HG03378 (cell line): ENCODE data around the gene ACAD8.

Experiments
- ATAC-seq: cut with Tn5 transposase; IDR thresholded peaks from one replicate; pipeline ENCODE4 v1.9.1; 2021; ENCODE audit warnings: mild to moderate bottlenecking, moderate library complexity; ENCODE audit not compliant: unreplicated experiment

ACAD8 gene

DNA sequence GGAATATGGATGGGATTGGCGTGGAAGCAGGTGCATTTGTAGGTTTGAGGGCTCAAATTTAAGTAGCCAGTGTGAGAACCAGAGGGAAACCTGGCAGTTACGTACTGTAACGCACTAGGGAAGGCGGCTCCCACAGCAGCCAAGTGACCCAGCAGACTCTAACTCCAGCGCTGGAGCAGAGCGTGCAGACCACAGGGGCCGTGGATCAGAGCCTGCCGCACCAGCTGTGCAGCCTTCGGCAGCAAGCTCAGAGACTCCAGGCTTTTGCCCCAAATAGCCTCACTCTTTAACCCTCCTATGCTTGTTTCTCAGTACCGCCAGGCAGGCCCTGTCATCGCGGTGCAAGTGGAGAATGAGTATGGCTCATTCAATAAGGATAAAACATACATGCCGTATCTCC, 35.1 kb downstream of the ACAD8 start:
- no peak for ATAC-seq

GRCh38 chr11:134289167-134289566, 35.8 kb downstream of the ACAD8 start:
- no peak for ATAC-seq

GRCh38 chr11:134289789-134290188, 36.4 kb downstream of the ACAD8 start:
- no peak for ATAC-seq

- no peak for ATAC-seq
These were observed 37.3 kb downstream of the ACAD8 start for GRCh38 chr11:134290646-134291045.

- ATAC-seq: no peak
These were observed 37.8 kb downstream of the ACAD8 start for GRCh38 chr11:134291196-134291595.

- ATAC-seq: no peak
These were observed 39.3 kb downstream of the ACAD8 start for GRCh38 chr11:134292661-134293060.

DNA sequence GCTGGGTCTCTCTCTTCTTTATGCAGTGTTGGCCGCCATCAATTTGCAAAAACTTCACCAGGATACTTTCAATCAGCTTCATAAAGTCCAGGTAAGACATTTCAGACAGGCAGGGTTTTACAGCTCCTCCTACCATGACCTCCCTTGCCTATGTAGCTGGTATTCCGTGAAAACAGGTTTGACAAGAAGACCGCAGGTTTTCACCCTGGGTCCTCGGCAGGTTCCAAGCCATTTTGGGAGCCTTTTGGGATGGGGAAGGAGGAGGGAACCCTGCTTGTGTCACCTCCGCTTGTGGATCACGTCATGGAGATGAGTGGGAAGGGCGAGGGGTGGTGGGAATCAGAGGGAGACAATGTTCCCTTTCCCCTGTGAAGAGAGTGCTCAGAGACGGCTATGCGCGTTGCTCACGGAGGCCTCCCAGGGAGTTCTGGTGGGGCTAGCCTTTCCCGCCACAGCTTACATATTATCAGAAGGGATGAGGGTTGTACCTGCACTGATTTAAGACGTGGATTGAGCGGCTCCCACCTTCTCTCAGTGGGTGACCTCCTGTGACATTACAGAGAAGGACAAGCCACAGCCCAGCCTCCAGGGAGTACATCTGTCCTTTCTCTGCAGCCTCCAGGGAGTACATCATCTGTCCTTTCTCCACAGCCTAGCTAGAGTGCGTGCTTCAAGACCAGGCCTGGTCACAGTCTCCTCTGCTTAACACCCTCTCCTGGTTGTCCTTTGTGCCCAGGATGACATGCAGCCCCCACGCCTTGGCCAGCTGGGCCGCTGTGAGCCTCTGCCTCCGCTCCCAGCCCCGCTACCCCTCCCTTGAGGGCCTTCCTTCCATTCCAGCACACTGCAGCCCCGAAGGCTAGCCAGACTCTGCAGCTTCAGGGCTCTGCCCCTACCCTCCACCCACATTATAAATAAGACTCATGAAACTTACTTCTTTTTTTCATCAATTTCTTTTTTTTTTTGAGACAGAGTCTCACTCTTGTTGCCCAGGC, 40.0 kb downstream of the ACAD8 start:
- ATAC-seq: no peak

GRCh38 chr11:134294664-134295063, 41.3 kb downstream of the ACAD8 start:
- ATAC-seq: no peak

DNA sequence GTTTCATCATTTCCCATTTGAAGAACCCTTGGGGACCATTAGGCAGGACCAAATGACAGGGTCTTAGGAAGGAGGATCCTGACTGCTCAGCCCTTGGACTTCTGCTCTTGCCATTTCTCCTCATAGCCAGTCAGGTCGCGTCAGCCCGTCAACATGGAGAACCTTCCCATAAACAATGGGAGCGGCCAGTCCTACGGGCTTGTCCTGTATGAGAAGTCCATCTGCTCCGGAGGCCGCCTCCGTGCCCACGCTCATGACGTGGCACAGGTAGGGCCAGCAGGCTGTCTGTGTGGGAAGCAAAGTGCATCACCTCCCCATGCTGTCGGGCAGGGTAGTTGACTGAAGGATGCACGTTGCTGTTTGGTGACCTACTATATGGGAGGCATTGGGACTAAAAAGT, 58.9 kb downstream of the ACAD8 start:
- no peak for ATAC-seq

DNA sequence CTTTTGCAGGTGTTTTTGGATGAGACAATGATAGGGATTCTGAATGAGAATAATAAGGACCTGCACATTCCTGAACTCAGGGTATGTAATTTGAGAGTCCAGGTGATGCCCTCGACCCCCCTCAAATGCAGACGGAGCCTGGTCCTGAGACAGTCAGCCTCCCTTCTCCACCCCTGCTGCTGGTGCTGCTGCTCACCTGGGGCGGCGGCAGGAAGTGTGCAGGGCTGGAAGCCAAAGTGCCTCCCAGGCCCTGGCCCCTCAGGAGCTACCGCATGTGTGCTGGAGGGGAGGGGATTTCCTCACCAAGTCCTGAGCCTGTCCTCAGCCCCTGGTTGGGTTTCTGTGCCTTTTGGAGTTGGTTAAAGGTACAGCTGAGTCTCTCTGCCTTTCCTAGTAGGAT, 59.4 kb downstream of the ACAD8 start:
- ATAC-seq: no peak

DNA sequence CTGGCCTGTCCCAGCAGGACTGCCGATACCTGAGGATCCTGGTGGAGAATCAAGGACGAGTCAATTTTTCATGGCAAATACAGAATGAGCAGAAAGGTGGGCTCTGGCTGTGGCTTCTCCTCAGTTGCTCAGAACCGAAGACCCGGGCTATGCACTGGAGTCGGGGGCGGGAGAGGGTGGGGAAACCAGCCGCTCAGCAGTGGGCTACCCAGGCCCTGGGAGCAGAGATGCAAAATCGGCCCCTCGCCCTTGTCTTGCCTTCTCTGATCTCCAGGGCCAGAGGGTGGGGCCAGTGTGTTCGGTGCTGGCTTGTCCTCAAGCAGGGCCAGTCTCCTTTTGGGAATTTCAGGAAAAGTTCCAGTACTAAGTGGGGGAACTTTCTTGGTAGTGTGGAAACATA, 60.0 kb downstream of the ACAD8 start:
- ATAC-seq: no peak

DNA sequence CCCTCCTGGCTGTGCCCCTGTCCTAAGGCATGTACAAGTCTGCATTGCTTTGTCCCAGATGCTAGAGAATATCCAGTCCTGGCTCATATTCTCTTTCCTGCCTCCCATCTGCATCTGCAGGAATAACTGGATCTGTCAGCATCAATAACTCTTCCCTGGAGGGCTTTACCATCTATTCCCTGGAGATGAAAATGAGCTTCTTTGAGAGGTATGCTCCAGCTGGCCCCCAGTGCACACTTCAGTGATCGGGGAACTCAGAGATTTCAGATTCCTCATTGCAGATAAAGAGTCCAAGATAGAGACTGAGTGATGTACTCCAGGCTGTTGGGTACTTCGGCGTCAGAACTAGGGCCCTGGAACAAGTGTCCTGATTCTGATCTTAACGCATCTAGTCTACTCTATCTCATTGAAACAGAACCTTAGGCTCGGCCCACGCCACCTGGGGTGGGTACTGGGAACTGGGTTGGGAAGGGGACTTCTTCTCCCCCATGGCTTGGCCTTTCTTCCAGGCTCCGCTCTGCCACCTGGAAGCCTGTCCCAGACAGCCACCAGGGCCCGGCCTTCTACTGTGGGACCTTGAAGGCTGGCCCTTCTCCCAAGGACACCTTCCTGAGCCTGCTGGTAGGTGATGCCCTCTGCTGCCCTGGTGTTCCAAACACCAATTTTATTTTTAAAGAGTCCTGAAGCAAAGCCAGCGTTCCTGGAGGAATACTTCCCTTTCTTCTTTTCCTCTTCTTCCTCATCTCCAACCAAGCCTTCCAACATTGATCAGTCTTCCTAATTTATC, 60.6 kb downstream of the ACAD8 start:
- ATAC-seq: no peak
